ENCODE measurements around the gene KAZN. TPM values are rescaled to one million over a fixed set of nuclear protein-coding genes. Genes with fewer than 3 reads are reported as not detected.

The KAZN gene
- total and polyA plus RNA-seq, 3 donors from 2014 or later: 12.1 to 14.6 (median 13.8) TPM

DNA sequence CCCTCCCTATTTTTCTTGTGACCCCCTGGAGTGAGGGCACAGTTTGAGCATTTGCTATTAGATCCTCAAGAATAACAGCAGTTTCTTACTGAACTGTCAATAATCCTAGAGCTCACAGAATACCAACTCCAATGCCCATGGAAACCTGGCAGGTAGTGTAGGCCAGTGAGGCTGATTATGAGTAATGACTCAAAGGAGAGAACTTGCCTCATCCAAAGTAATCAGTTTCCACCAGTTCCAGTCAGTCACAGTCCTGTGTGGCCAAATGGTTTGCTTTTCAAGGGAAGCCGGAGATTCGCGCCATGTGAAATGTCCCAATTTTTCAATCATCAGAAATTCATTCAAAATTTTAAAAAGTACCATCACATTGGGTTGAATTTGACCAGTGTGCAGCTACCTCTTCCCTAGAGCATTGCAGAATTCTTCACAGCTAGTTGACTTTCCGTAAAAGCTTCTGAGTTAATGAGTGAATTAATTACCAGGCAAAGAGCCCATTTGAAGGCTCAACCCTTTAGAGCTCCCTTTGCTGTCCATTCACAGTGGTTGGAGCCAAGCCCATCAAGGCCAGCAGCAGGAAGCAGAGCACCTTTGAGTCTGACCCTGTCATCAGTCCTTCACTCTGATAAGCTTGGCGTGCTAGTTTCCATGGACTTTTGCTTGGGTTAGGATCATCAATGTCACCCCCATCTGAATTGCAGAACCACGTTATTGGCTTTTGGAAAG, 170.3 kb downstream of the KAZN start:
- no peaks in the 10 kb centered on the region for H3K27me3 ChIP-seq
- no peaks in the 10 kb centered on the region for H3K36me3 ChIP-seq (ENCODE audit: low read depth, missing control alignments)
- intact Hi-C loops (cut with DNase I; ENCODE audit: low total_unique reads): no loop called here
- no peaks in the 10 kb centered on the region for H3K4me1 ChIP-seq
- no peak overlapping the region for H3K4me3 ChIP-seq
- WGBS, 2 donors: 91 to 94% methylated on average over 6 of the region's 6 CpGs
- H3K9me3 ChIP-seq: no peaks in the 10 kb centered on the region
- no peak for TF ChIP-seq CTCF (IDR thresholded peaks at IDR 0.05)
- TF ChIP-seq POLR2A (IDR thresholded peaks at IDR 0.05): no peak
- no peak overlapping the region for H3K27ac ChIP-seq
- no peak for DNase-seq

DNA sequence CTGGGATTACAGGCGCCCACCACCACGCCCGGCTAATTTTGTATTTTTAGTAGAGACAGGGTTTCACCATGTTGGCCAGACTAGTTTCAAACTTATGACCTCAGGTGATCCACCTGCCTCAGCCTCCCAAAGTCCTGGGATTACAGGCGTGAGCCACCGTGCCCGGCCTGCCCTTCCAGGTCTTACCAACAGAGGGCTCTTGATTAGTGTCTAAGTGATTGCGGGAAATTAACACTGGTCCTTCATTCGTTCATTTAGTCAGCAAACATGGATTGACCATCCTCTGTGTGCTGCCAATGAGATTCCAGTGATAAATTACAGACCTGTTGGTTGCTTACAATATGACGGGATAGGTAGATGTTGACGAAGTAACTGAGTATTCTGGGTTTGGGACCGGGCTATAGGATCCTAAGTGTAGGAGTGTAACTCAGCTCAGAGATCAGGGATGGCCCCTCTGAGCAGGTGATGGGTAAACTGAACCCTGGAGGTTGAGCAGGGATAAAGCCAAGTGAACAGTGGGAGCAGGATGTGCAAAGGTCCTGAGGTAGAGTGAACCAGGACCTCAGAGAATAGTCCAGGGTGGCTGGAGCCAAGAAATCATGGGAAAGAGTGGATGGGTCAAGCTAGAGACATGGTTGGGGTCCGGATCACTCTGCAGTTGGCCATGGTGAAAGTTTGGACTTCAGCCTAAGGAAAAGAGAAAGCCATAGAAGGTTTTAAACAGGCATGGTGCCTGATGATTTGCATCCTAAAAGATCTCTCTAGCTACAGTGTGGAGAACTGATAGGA, 171.2 kb downstream of the KAZN start:
- DNase-seq: no peak
- no peaks in the 10 kb centered on the region for H3K27me3 ChIP-seq
- TF ChIP-seq CTCF (IDR thresholded peaks at IDR 0.05) (no peak), POLR2A (IDR thresholded peaks at IDR 0.05) (no peak)
- 88 to 89% methylated on average over 12 of the region's 12 CpGs for WGBS, 2 donors
- no peaks in the 10 kb centered on the region for H3K9me3 ChIP-seq
- H3K4me1 ChIP-seq: no peaks in the 10 kb centered on the region
- no peaks in the 10 kb centered on the region for H3K36me3 ChIP-seq (ENCODE audit: low read depth, missing control alignments)
- no peak overlapping the region for H3K4me3 ChIP-seq
- intact Hi-C loops (cut with DNase I; ENCODE audit: low total_unique reads): no loop called here
- H3K27ac ChIP-seq: no peak overlapping the region

DNA sequence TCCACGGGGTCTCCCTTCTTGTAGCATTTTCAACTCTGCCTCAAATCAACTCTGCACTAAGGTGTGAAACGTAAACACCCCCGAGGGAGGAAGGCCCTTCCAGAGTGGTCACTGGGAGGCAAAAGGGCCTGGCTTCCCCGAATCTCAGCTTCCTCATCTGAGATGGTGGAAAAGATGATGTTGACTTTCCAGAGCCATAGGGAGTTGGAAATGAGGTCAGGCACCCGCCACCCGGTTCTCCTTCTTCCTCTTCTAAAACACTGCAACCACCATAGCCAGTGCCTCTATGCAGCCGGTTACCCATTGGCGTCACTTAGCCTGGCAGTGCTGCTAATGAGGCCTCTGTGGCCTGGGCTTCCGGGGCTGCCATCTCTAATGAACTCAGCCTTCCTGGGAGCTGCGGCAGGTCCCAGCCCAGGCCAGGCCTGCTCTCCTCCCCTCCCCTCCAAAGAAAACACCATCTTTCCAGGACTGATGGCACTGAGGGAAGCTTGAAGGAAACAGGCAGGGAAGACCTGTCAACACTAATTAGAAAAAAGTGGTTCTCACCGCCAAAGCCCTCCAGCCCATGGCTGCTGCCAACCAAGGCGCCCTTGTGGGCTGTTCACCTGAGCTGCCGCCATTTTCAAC, 175.0 kb downstream of the KAZN start:
- H3K27ac ChIP-seq: no peak overlapping the region
- no peak for DNase-seq
- no peaks in the 10 kb centered on the region for H3K27me3 ChIP-seq
- no peak for TF ChIP-seq POLR2A (IDR thresholded peaks at IDR 0.05)
- TF ChIP-seq CTCF (IDR thresholded peaks at IDR 0.05): no peak
- no peaks in the 10 kb centered on the region for H3K9me3 ChIP-seq
- no peaks in the 10 kb centered on the region for H3K4me1 ChIP-seq
- WGBS, 2 donors: 85 to 94% methylated on average over 13 of the region's 13 CpGs
- no peaks in the 10 kb centered on the region for H3K36me3 ChIP-seq (ENCODE audit: low read depth, missing control alignments)
- no peak overlapping the region for H3K4me3 ChIP-seq
- intact Hi-C loops (cut with DNase I; ENCODE audit: low total_unique reads): no loop called here

GRCh38 chr1:14774225-14774624, 175.7 kb downstream of the KAZN start:
- intact Hi-C loops (cut with DNase I; ENCODE audit: low total_unique reads): no loop called here
- WGBS, 2 donors: 96 to 98% methylated on average over 5 of the region's 5 CpGs
- no peak for TF ChIP-seq CTCF (IDR thresholded peaks at IDR 0.05)
- no peak for TF ChIP-seq POLR2A (IDR thresholded peaks at IDR 0.05)

More at GRCh38 chr1:14774225-14774624, 175.7 kb downstream of the KAZN start:
- Histone ChIP-seq H3K27me3 (no peaks in the 10 kb centered on the region), H3K4me1 (no peaks in the 10 kb centered on the region), H3K9me3 (no peaks in the 10 kb centered on the region), H3K36me3 (ENCODE audit: low read depth, missing control alignments) (no peaks in the 10 kb centered on the region), H3K27ac (no peak overlapping the region), H3K4me3 (no peak overlapping the region)
- no peak for DNase-seq

Data from testis (tissue), 3 donors.